ENCODE results near the gene CDH23.

DNA sequence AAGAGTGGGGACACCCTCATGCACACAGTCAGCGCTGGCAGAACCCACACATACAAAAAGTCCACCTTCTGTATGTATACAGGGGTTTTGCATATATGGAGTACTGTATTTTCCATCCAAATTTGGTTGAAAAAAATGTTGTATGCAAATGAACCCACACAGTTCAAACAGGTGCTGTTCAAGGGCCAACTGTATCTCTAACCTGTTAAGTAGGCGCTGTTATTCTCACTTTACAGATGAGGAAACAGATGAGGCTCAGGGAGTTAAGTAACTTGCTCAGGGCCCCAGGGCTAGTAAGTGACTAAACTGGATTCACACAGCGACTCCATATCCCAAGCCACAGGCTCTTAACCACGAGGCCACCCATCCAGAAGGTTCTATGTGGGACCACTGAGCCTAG lies 252.9 kb downstream of the CDH23 start:
- no peak for TF ChIP-seq CTCF (IDR thresholded peaks at IDR 0.05)
- TF ChIP-seq, protein P1, sequence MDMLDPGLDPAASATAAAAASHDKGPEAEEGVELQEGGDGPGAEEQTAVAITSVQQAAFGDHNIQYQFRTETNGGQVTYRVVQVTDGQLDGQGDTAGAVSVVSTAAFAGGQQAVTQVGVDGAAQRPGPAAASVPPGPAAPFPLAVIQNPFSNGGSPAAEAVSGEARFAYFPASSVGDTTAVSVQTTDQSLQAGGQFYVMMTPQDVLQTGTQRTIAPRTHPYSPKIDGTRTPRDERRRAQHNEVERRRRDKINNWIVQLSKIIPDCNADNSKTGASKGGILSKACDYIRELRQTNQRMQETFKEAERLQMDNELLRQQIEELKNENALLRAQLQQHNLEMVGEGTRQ (CRISPR knock-in tag; IDR thresholded peaks at IDR 0.05): no peak
- no peak for TF ChIP-seq RORB (CRISPR knock-in tag; IDR thresholded peaks at IDR 0.05)

Data from WTC11 (cell line).